ENCODE results near the gene FBLN1. TPM values are rescaled to one million over a fixed set of nuclear protein-coding genes. Genes with fewer than 3 reads are reported as not detected.

FBLN1 gene
- total RNA-seq, 1 experiment from 2014 or later = 23.4 TPM

- DNase-seq (ENCODE audit: low read depth, low spot score) (no peak), ATAC-seq (no peak)
- Histone ChIP-seq H3K4me2 (ENCODE audit: low read length) (no peak overlapping the region), H3K4me3 (replicated peaks in 1 of 2; ENCODE audit: low read depth in 1 of 2, low read length in 2 of 2) (no peak overlapping the region), H3K27me3 (ENCODE audit: insufficient read depth, low read length) (no peaks in the 10 kb centered on the region), H2AFZ (ENCODE audit: low read depth, low read length, poor library complexity, severe bottlenecking) (no peak overlapping the region), H3K36me3 (ENCODE audit: control insufficient read depth in 1 of 2, insufficient read depth in 2 of 2, low read length in 2 of 2) (no peaks in the 10 kb centered on the region), H4K20me1 (ENCODE audit: insufficient read depth) (no peaks in the 10 kb centered on the region), H3K9me2 (ENCODE audit: insufficient read depth) (no peaks in the 10 kb centered on the region), H3K9me3 (ENCODE audit: control insufficient read depth in 1 of 2, insufficient read depth in 1 of 2, low read depth in 1 of 2, low read length in 2 of 2) (no peaks in the 10 kb centered on the region), H3K4me1 (ENCODE audit: control insufficient read depth in 1 of 2, insufficient read depth in 2 of 2, low read length in 2 of 2) (no peaks in the 10 kb centered on the region), H3K9ac (ENCODE audit: low read length) (no peak overlapping the region), H3K27ac (ENCODE audit: low read depth, low read length) (no peak overlapping the region), H3K79me2 (ENCODE audit: insufficient read depth, low read length) (no peaks in the 10 kb centered on the region)
- BruUV-seq (replicated peaks) = no TSS peak
- CTCF ChIA-PET = no interaction called here
- intact Hi-C loops (cut with micrococcal nuclease) = no loop called here
- TF ChIP-seq CBX3 (IDR thresholded peaks at IDR 0.05; ENCODE audit: low read depth) (no peak), JUND (IDR thresholded peaks at IDR 0.05) (no peak), POLR2AphosphoS5 (IDR thresholded peaks at IDR 0.05; ENCODE audit: low read depth, low read length) (no peak), TCF7L2 (IDR thresholded peaks at IDR 0.05; ENCODE audit: borderline replicate concordance, extremely low read depth, insufficient read depth, insufficient read length) (no peak), SIN3A (IDR thresholded peaks at IDR 0.05; ENCODE audit: low read depth) (no peak), CEBPB (IDR thresholded peaks at IDR 0.05; ENCODE audit: low read depth) (no peak), EZH2phosphoT487 (IDR thresholded peaks at IDR 0.05; ENCODE audit: borderline replicate concordance) (no peak), ATF3 (IDR thresholded peaks at IDR 0.05) (no peak), EGR1 (IDR thresholded peaks at IDR 0.05; ENCODE audit: low read depth) (no peak)
- TF ChIP-seq, protein P1, sequence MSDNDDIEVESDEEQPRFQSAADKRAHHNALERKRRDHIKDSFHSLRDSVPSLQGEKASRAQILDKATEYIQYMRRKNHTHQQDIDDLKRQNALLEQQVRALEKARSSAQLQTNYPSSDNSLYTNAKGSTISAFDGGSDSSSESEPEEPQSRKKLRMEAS (IDR thresholded peaks at IDR 0.05) = no peak
- TF ChIP-seq, protein P2, sequence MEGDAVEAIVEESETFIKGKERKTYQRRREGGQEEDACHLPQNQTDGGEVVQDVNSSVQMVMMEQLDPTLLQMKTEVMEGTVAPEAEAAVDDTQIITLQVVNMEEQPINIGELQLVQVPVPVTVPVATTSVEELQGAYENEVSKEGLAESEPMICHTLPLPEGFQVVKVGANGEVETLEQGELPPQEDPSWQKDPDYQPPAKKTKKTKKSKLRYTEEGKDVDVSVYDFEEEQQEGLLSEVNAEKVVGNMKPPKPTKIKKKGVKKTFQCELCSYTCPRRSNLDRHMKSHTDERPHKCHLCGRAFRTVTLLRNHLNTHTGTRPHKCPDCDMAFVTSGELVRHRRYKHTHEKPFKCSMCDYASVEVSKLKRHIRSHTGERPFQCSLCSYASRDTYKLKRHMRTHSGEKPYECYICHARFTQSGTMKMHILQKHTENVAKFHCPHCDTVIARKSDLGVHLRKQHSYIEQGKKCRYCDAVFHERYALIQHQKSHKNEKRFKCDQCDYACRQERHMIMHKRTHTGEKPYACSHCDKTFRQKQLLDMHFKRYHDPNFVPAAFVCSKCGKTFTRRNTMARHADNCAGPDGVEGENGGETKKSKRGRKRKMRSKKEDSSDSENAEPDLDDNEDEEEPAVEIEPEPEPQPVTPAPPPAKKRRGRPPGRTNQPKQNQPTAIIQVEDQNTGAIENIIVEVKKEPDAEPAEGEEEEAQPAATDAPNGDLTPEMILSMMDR (IDR thresholded peaks at IDR 0.05 in 2 of 3, conservative IDR thresholded peaks at IDR 0.05 in 1 of 3; ENCODE audit: borderline replicate concordance in 1 of 3, insufficient read depth in 1 of 3, low read depth in 2 of 3, low read length in 2 of 3) = no peak
- POLR2A ChIA-PET = no interaction called here
- RAD21 ChIA-PET (ENCODE audit: low non-redundant PET in 1 of 2, low total read pairs in 2 of 2, uncharacterized antibody in 2 of 2, unreplicated experiment in 2 of 2) = no interaction called here
These were observed 47.5 kb upstream of the FBLN1 start for GRCh38 chr22:45455212-45455611.

All from HCT116 (cell line).